NOMO-1 treated with dmso at 0.1 percent for 144 hours (cell line): ENCODE data around the gene RPTOR.

Experiments
- DNase-seq: peaks from one replicate; lab custom pipeline; 2025; ENCODE audit not compliant: unreplicated experiment; lab: John Stamatoyannopoulos, UW

RPTOR gene

GRCh38 chr17:80919331-80920311 lies 375.0 kb downstream of the RPTOR start:
- DNase-seq = no peak

DNA sequence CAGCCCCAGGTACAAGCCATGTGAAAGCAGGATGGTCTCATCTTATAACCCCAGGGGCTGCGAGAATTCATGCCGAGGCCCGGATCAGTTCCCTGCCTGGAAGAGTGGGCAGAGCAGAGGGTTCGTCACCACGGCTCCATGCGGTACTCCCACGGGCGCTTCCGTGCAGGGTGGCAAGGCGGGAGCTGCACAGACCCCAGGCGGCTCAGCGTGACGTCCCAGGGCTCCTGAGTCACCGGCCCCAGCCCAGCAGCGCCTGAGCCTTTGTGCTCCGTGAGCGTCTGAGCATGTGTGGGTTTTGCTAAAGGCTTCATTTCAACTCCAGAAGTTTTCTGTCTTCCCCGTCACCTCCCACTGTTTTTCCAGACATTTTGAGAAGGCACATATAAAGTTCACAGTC lies 375.8 kb downstream of the RPTOR start:
- DNase-seq = no peak

GRCh38 chr17:80921159-80921558 lies 376.5 kb downstream of the RPTOR start:
- DNase-seq = no peak

GRCh38 chr17:80921741-80922579 lies 377.3 kb downstream of the RPTOR start:
- no peak for DNase-seq

DNA sequence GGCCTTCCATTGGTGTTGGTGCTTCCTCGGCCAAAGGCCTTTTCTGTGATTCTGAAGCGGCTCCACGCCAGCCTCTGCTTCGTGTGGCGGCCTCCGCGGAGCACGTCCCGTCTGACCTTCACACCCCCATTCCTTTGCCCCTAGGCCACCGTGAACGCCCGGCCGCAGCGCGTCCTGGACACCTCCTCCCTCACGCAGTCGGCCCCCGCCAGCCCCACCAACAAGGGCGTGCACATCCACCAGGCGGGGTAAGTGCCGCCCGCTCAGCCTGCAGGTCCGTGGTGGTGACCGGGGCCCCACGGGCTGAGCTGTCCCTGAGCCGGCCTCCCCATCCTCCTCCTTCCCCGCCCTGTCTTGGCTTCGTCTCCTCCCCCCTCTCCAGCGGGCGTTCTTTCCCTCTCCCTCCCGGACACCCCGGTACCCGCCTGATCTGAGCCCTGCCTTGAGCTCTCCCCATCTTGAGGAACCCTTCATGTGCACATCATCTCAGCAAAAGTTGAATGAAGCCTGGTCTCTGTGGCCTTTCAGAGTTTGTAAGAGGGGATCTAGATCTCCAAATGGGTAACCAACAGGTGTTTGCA lies 378.0 kb downstream of the RPTOR start:
- DNase-seq = no peak

GRCh38 chr17:80923211-80924110 lies 378.8 kb downstream of the RPTOR start:
- no peak for DNase-seq

DNA sequence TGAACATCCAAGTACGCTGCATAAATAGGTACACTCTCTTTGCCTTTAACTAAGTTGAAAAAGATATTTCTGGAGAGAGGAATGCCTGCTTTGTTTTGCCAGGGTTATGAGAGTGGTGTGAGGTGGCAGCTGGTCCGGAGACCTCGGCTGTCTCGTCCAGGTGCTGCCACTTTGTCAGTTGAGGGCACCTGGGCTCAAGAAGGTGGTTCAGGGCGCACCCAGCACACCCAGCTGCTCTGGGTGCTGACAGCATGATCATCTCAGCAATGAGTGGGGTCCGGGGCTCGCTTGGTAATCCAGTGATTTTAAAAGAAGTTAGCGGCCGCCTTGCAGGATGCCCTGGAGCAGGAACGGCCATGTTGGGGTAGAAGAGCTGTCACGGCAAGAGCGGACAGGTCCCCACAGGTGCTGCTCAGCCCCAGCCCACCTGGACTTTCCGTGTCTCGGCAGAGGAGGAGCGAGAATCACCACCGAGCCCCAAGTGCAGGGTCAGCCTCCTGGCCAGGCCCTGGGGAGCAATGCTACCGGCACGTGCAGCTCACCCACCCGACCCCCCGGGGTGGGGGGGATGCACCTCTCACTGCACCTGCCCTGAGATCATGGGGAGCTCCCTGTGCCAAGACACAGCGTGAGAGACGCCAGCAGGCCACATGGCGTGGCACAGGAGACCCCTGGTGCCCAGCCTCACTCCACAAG lies 379.6 kb downstream of the RPTOR start:
- DNase-seq = no peak

DNA sequence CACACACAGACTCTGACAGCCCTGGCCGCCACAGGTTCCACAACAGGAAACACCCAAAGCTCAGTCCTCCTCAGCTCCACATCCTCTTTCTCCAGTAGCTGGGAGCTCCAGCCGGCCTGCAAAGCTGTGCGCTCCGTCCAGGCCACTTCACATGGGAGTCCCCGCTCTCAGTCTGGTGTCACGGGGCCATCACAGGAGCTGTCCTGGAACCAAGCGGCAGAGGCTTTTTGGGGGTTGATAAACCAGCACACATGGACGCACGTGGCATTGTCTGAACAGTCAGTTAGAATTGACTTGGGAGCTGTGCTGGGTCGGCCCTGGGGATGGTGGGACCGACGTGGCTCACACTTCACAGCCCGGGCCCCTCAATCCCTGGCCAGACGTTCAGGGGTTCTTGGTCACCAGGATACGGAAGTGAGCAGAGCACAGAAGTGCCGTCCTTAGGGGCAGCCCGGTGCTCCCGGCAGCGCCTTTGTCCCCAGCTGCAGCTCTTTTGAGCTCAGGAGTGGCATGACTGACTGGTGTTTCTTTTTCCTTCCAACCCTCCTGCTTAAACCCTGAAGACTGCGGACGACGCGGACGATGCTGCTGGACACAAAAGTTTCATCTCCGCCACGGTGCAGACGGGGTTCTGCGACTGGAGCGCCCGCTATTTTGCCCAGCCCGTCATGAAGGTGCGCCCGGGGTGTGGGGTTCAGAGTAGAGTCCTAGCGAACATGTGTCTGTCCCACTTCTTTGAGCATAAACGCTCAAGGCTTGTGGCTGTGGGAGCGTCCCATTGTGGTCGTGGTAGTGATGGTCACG lies 380.4 kb downstream of the RPTOR start:
- DNase-seq = no peak

DNA sequence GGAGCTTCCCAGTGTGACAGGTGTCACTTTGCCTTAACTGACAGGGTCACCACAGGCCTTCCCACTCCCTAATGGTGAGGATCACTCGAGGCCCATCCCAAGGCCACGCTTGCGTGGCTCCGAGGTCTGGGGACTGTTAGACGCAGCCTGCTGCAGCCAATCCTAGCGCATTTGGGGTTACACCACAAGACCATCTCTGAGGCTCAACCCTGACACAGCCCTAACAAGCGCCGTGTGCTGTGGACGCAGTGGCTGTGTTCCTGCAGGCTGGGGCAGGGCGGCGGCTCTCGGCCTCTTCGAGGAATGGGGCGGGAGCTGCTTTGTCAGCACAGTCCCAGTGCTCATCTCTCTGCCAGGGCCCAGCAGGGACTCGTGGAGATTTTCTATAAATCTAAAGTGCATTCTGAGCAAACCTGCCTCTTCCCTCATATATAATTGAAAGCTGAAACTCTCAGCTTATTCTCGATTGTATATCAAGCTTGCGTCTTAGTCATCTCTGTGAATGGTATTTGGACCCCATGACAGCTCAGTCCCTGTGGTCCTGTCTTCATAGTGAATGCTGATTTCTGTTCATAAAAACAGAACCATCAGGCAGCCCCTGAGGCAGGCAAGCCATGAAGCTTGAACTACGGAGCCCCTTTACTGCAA lies 381.2 kb downstream of the RPTOR start:
- no peak for DNase-seq

- DNase-seq = no peak
These were observed 382.1 kb downstream of the RPTOR start for GRCh38 chr17:80926591-80927250.

- no peak for DNase-seq
These were observed 383.2 kb downstream of the RPTOR start for GRCh38 chr17:80927791-80928216.

DNA sequence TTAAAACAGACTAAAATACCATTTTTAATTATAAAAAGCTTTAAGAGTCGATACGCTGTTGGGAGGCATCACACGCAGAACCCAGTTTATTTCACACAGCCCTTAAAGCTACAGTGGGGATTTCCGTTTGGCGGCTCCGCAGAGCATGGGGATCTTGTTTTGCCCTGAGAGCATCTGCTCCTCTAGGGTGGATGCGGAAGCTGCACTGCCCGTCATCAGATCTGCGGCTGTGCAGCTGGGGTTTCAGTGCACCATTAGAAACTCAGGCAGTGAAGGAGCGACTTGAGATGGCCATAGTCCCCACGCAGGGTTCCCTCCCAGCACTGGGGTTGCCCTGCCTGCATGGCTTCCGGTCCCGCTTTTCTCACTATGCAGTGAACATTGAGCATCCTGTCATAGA lies 384.8 kb downstream of the RPTOR start:
- DNase-seq = no peak

DNA sequence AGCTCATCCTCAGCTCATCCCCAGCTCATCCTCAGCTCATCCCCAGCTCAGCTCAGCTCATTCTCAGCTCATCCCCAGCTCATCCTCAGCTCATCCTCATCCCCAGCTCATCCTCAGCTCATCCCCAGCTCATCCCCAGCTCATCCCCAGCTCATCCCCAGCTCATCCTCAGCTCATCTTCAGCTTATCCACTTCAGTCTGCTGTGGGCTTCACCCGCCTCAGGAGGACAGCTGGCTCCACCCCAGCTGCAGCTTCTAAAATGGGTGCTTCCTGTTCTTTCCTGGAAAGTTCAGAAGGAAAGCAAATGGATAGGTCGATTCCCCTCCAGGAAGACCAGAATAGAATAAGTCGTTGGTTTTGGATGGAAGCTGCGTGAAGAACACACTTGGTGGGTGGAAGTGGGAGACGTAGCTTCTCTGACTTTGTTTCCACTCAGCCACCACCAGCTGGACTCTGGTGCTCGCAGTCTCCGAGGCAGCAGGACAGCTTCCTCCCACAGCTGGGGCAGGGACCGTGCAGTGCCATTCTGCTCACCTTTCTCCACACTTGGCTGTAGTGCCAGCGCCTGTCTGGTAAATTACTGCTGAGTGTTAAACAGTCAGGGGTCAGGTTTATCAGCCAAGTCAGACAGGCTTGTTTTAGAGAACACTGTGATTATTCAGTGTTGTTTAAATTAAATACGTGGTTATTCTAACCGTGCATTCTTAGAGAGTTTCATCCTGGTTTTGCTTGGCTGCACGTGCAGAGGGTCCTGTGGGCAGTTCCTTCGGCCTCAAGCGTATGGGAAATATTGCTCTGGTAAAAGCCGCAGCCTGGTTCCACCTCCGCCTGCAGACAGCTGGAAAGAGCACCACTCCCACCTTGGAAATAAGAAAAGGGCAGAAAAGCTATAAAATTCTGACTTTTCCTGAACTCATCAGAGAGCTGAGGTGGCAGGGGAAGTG lies 386.0 kb downstream of the RPTOR start:
- no peak for DNase-seq

DNA sequence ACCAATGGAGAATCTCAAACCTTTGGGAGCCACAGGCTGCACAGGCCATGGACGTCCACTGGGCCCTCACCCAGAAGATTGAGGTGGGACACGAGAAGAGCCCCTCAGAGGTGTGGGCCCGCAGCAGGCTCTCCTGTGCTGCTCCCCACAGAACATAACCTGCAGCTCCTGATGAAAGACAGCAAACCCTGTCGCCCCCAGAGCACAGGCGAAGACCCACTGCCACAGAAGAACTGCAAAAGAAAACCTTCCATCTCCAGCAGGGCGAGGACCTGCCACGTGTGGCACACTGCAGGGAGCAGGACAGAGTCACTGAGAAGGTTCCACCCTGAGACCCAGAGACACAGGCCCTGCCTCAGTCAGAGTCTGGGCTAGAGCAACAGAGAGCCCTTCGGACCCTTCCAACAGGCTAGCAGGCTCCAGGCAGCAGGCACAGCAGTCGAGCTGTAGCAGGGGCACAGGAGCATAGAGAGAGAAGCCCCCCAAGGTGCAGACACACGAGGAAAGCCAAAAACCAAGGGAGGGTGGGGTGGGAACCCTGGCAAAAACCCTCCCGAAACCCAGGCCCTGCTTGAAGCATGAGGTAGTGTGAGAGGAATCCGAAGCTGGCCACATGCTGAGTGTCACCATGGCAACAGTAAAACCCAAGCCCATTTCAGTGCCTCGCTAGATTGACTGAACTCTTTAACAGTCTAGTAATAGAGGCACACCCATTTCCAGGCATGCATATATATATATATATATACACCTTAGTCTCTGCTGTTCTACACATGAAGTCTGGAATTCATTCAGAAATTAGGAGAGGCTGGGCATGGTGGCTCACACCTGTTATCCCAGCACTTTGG lies 387.0 kb downstream of the RPTOR start:
- DNase-seq = no peak

- no peak for DNase-seq
These were observed 390.9 kb downstream of the RPTOR start for GRCh38 chr17:80935526-80935925.

- DNase-seq = no peak
These were observed 391.6 kb downstream of the RPTOR start for GRCh38 chr17:80936218-80936617.
